ENCODE results near the gene MRPL38.

- TF ChIP-seq POLR2A (IDR thresholded peaks at IDR 0.05) (no peak), CTCF (IDR thresholded peaks at IDR 0.05) (no peak)
Measured at GRCh38 chr17:75872434-75873351, 32.0 kb downstream of the MRPL38 start.
